GM12892 (cell line): ENCODE measurements around the gene LRRC75B.
"Not testable (repeated sequence)": the region's sequence is repeated elsewhere in the genome, so short reads cannot be mapped to it uniquely, and the experiment has no call there.

Experiments used
- POLR2A ChIP-seq: IDR thresholded peaks from 2 replicates; pipeline ENCODE4 v1.6.1; 2011; ENCODE audit warnings: low read depth, low read length, control low read depth
- POLR2AphosphoS5 ChIP-seq: IDR thresholded peaks from 2 replicates; pipeline ENCODE4 v1.6.1; 2011; ENCODE audit warnings: low read depth, low read length, control low read depth
- TAF1 ChIP-seq: IDR thresholded peaks from 2 replicates; pipeline ENCODE4 v1.6.1; 2011; ENCODE audit warnings: low read depth, mild to moderate bottlenecking, control low read depth, low read length, borderline replicate concordance

GRCh38 chr22:24642307-24642706 is 49.4 kb upstream of the LRRC75B start:
- TF ChIP-seq POLR2A, POLR2AphosphoS5, TAF1: not testable (repeated sequence)
